ENCODE data around the gene NKPD1. TPM values are rescaled to one million over a fixed set of nuclear protein-coding genes. Genes with fewer than 3 reads are reported as not detected.

Gene NKPD1
- total RNA-seq, 3 donors from 2014 or later = 0.16 to 1.3 (median 1.0) TPM

GRCh38 chr19:45128806-45129205 lies 32.0 kb downstream of the NKPD1 start:
- Histone ChIP-seq H3K4me1 (peaks cover 0 to 4% of the 10 kb centered on the region in 2 donors), H3K9me3 (no peaks in the 10 kb centered on the region), H3K27ac (no peak overlapping the region), H3K27me3 (no peaks in the 10 kb centered on the region), H3K4me3 (no peak overlapping the region), H3K36me3 (no peaks in the 10 kb centered on the region)
- no peak for DNase-seq (ENCODE audit: low spot score in 2 of 2)
- intact Hi-C loops (cut with DNase I; ENCODE audit: low total_unique reads) = loop anchor here (10.0 kb wide), 1 partner anchor 536 kb away; the partner anchor contains the start of gene GIPR
- no peak for TF ChIP-seq POLR2AphosphoS5 (IDR thresholded peaks at IDR 0.05)
- TF ChIP-seq POLR2A (IDR thresholded peaks at IDR 0.05) = no peak
- TF ChIP-seq, protein P1, sequence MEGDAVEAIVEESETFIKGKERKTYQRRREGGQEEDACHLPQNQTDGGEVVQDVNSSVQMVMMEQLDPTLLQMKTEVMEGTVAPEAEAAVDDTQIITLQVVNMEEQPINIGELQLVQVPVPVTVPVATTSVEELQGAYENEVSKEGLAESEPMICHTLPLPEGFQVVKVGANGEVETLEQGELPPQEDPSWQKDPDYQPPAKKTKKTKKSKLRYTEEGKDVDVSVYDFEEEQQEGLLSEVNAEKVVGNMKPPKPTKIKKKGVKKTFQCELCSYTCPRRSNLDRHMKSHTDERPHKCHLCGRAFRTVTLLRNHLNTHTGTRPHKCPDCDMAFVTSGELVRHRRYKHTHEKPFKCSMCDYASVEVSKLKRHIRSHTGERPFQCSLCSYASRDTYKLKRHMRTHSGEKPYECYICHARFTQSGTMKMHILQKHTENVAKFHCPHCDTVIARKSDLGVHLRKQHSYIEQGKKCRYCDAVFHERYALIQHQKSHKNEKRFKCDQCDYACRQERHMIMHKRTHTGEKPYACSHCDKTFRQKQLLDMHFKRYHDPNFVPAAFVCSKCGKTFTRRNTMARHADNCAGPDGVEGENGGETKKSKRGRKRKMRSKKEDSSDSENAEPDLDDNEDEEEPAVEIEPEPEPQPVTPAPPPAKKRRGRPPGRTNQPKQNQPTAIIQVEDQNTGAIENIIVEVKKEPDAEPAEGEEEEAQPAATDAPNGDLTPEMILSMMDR (IDR thresholded peaks at IDR 0.05) = no peak

DNA sequence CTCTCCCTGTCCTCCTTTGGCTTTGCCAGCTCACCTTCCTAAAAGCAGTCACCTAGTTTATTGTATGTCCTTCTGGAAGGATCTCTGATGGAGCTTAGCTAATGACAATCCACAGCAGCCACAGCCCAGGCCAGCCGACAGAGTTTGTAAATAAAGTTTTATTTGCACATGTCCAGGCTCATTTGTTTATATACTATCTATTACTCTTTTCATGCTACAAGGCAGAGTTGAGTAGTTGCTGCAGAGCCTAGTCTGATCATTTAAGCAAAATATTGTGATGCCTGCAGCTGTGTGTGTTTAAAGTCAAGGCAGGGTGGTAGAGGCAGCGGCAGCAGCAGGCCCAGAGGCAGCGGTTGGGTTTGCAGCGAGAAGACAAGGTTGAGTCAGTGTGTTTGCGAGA lies 32.6 kb downstream of the NKPD1 start:
- Histone ChIP-seq H3K4me3 (no peak overlapping the region), H3K9me3 (no peaks in the 10 kb centered on the region), H3K27ac (no peak overlapping the region), H3K27me3 (no peaks in the 10 kb centered on the region), H3K4me1 (peaks cover 0 to 10% of the 10 kb centered on the region in 2 donors), H3K36me3 (no peaks in the 10 kb centered on the region)
- TF ChIP-seq POLR2AphosphoS5 (IDR thresholded peaks at IDR 0.05) = no peak
- TF ChIP-seq POLR2A (IDR thresholded peaks at IDR 0.05) = no peak
- TF ChIP-seq, protein P1 (IDR thresholded peaks at IDR 0.05) = no peak
- intact Hi-C loops (cut with DNase I; ENCODE audit: low total_unique reads) = loop anchor here (10.0 kb wide), 1 partner anchor 537 kb away; the partner anchor contains the start of gene GIPR
- DNase-seq (ENCODE audit: low spot score in 2 of 2) = no peak

DNA sequence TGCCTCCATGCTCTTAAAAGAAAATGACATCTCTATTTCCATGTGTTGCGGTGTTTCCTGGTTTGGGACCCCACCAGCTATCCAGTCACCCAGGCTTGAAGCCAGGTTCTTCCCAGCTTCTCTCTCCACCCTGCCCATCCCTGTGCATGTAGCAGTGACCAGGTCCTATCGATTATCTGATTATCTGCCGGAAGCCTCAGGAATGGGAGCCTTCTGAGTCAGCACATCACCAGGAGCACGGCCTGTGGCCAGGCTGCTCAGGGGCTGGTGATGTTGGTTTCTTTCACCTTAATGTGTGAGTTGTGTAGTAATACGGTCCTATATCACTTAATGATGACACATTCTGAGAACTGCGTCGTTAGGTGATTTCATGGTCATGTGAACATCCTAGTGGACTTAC lies 34.1 kb downstream of the NKPD1 start:
- Histone ChIP-seq H3K36me3 (no peaks in the 10 kb centered on the region), H3K4me1 (peaks cover 0 to 15% of the 10 kb centered on the region in 2 donors), H3K27ac (no peak overlapping the region), H3K9me3 (no peaks in the 10 kb centered on the region), H3K27me3 (no peaks in the 10 kb centered on the region), H3K4me3 (no peak overlapping the region)
- DNase-seq (ENCODE audit: low spot score in 2 of 2) = no peak
- intact Hi-C loops (cut with DNase I; ENCODE audit: low total_unique reads) = loop anchor here (10.0 kb wide), 1 partner anchor 538 kb away; the partner anchor contains the start of gene GIPR
- TF ChIP-seq POLR2AphosphoS5 (IDR thresholded peaks at IDR 0.05) (no peak), POLR2A (IDR thresholded peaks at IDR 0.05) (no peak)
- TF ChIP-seq, protein P1 (IDR thresholded peaks at IDR 0.05) = no peak

- intact Hi-C loops (cut with DNase I; ENCODE audit: low total_unique reads) = loop anchor here (10.0 kb wide), 1 partner anchor 539 kb away; the partner anchor contains the start of gene GIPR
- no peak for TF ChIP-seq POLR2A (IDR thresholded peaks at IDR 0.05)
- TF ChIP-seq, protein P1 (IDR thresholded peaks at IDR 0.05) = peak; percentile 62 to 77 (median 66)
- Histone ChIP-seq H3K27me3 (no peaks in the 10 kb centered on the region), H3K27ac (no peak overlapping the region), H3K4me1 (peaks cover 0 to 15% of the 10 kb centered on the region in 2 donors), H3K9me3 (no peaks in the 10 kb centered on the region), H3K36me3 (no peaks in the 10 kb centered on the region), H3K4me3 (no peak overlapping the region)
- DNase-seq (ENCODE audit: low spot score in 2 of 2) = peak; percentile 53 to 86
Observed at GRCh38 chr19:45125975-45126493, 34.7 kb downstream of the NKPD1 start.

DNA sequence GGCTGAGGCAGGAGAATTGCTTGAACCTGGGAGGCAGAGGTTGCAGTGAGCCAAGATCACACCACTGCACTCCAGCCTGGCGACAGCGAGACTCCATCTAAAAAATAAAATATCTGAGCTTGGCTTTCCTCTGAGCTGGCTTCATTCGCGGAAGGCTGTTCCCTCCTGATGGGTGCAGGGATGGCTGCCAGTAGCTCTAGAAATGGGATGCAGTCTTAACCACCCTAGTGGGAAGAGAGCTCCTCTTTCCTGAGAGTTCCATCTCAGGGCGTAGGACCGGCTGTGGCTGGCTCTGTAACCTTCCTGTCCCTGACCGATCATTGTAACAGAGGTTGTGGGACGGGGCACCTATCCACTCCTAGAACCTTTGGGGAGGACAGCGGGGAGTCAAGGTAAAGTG lies 35.4 kb downstream of the NKPD1 start:
- H3K9me3 ChIP-seq = no peaks in the 10 kb centered on the region
- H3K27ac ChIP-seq = peak overlapping the region in 1 of 2 donors; percentile 60
- no peak for DNase-seq (ENCODE audit: low spot score in 2 of 2)
- TF ChIP-seq POLR2AphosphoS5 (IDR thresholded peaks at IDR 0.05) = no peak
- TF ChIP-seq, protein P1 (IDR thresholded peaks at IDR 0.05) = no peak
- TF ChIP-seq POLR2A (IDR thresholded peaks at IDR 0.05) = no peak
- peaks cover 0 to 15% of the 10 kb centered on the region in 2 donors for H3K4me1 ChIP-seq
- H3K4me3 ChIP-seq = no peak overlapping the region
- intact Hi-C loops (cut with DNase I; ENCODE audit: low total_unique reads) = loop anchor here (10.0 kb wide), 1 partner anchor 539 kb away; the partner anchor contains the start of gene GIPR
- no peaks in the 10 kb centered on the region for H3K36me3 ChIP-seq
- no peaks in the 10 kb centered on the region for H3K27me3 ChIP-seq

Measured in breast epithelium (tissue), 4 donors.